Measurements from ENCODE around the gene PGLYRP4.

The PGLYRP4 gene

DNA sequence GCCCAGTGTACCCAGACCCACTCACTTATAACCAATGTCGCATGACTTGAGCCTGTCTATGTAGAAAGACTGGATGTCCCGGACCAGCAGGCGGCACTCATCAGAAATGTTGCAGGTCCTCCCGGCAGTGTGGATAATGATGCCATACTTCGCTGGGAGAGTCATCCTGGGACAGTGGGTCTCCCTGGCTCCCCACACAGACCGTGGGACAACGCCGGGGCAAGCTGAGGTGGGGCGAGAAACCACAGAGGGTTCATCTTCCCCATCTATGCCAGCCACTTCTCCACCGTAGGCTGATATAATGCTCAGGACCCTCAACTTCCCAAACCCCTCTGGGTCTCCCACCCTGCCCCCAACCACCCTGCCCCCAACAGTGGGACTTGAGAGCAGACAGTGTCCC is 8.3 kb downstream of the PGLYRP4 start:
- no peak for ATAC-seq
- TF ChIP-seq, protein P1, sequence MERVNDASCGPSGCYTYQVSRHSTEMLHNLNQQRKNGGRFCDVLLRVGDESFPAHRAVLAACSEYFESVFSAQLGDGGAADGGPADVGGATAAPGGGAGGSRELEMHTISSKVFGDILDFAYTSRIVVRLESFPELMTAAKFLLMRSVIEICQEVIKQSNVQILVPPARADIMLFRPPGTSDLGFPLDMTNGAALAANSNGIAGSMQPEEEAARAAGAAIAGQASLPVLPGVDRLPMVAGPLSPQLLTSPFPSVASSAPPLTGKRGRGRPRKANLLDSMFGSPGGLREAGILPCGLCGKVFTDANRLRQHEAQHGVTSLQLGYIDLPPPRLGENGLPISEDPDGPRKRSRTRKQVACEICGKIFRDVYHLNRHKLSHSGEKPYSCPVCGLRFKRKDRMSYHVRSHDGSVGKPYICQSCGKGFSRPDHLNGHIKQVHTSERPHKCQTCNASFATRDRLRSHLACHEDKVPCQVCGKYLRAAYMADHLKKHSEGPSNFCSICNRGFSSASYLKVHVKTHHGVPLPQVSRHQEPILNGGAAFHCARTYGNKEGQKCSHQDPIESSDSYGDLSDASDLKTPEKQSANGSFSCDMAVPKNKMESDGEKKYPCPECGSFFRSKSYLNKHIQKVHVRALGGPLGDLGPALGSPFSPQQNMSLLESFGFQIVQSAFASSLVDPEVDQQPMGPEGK (CRISPR knock-in tag; IDR thresholded peaks at IDR 0.05; ENCODE audit: borderline replicate concordance), result no peak
- TF ChIP-seq GLIS3 (CRISPR knock-in tag; IDR thresholded peaks at IDR 0.05) (no peak), ARNTL (CRISPR knock-in tag; IDR thresholded peaks at IDR 0.05; ENCODE audit: borderline replicate concordance, low read depth) (no peak), TCF4 (CRISPR knock-in tag; IDR thresholded peaks at IDR 0.05; ENCODE audit: borderline replicate concordance) (no peak), RARB (CRISPR knock-in tag; IDR thresholded peaks at IDR 0.05) (no peak)

DNA sequence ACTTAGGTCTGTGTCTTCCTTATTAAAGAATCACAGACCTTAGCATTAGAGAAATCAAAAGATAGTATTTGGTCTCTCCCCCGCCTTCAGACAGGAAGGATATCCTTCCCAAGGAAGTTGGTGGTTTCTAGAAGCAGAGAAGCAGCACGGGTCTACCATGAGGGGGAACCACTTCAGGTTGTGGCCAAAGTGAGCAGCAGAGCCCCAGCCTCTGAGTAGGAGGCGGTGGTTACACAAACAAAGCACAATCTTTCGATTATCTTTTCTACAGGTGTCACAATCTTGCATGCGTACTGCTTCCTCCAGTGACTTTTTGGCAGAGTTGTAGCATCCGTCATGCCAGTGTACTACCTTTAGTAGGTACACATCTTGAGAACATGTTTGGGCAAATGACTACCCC is 8.8 kb downstream of the PGLYRP4 start:
- ATAC-seq, result no peak
- TF ChIP-seq ZNF70 (CRISPR knock-in tag; IDR thresholded peaks at IDR 0.05) (no peak), ZNF565 (CRISPR knock-in tag; conservative IDR thresholded peaks at IDR 0.05; ENCODE audit: low read depth) (no peak), ZFP3 (CRISPR knock-in tag; IDR thresholded peaks at IDR 0.05) (no peak), GLIS3 (CRISPR knock-in tag; IDR thresholded peaks at IDR 0.05) (no peak), OSR1 (CRISPR knock-in tag; IDR thresholded peaks at IDR 0.05) (no peak), ZNF8 (CRISPR knock-in tag; IDR thresholded peaks at IDR 0.05) (no peak), ZFP30 (CRISPR knock-in tag; IDR thresholded peaks at IDR 0.05) (no peak), ARNTL (CRISPR knock-in tag; IDR thresholded peaks at IDR 0.05; ENCODE audit: borderline replicate concordance, low read depth) (no peak), BACH2 (CRISPR knock-in tag; IDR thresholded peaks at IDR 0.05; ENCODE audit: borderline replicate concordance) (no peak), ZC3H10 (CRISPR knock-in tag; IDR thresholded peaks at IDR 0.05) (no peak), TCF4 (CRISPR knock-in tag; IDR thresholded peaks at IDR 0.05; ENCODE audit: borderline replicate concordance) (no peak), RARB (CRISPR knock-in tag; IDR thresholded peaks at IDR 0.05) (no peak), TOX (CRISPR knock-in tag; IDR thresholded peaks at IDR 0.05; ENCODE audit: borderline replicate concordance) (no peak), PPARA (CRISPR knock-in tag; IDR thresholded peaks at IDR 0.05; ENCODE audit: borderline replicate concordance) (no peak)
- TF ChIP-seq, protein P1 (CRISPR knock-in tag; IDR thresholded peaks at IDR 0.05; ENCODE audit: borderline replicate concordance), result no peak
- TF ChIP-seq, protein P2, sequence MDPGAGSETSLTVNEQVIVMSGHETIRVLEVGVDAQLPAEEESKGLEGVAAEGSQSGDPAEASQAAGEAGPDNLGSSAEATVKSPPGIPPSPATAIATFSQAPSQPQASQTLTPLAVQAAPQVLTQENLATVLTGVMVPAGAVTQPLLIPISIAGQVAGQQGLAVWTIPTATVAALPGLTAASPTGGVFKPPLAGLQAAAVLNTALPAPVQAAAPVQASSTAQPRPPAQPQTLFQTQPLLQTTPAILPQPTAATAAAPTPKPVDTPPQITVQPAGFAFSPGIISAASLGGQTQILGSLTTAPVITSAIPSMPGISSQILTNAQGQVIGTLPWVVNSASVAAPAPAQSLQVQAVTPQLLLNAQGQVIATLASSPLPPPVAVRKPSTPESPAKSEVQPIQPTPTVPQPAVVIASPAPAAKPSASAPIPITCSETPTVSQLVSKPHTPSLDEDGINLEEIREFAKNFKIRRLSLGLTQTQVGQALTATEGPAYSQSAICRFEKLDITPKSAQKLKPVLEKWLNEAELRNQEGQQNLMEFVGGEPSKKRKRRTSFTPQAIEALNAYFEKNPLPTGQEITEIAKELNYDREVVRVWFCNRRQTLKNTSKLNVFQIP (CRISPR knock-in tag; IDR thresholded peaks at IDR 0.05; ENCODE audit: borderline replicate concordance, low read depth), result no peak
- TF ChIP-seq, protein P3, sequence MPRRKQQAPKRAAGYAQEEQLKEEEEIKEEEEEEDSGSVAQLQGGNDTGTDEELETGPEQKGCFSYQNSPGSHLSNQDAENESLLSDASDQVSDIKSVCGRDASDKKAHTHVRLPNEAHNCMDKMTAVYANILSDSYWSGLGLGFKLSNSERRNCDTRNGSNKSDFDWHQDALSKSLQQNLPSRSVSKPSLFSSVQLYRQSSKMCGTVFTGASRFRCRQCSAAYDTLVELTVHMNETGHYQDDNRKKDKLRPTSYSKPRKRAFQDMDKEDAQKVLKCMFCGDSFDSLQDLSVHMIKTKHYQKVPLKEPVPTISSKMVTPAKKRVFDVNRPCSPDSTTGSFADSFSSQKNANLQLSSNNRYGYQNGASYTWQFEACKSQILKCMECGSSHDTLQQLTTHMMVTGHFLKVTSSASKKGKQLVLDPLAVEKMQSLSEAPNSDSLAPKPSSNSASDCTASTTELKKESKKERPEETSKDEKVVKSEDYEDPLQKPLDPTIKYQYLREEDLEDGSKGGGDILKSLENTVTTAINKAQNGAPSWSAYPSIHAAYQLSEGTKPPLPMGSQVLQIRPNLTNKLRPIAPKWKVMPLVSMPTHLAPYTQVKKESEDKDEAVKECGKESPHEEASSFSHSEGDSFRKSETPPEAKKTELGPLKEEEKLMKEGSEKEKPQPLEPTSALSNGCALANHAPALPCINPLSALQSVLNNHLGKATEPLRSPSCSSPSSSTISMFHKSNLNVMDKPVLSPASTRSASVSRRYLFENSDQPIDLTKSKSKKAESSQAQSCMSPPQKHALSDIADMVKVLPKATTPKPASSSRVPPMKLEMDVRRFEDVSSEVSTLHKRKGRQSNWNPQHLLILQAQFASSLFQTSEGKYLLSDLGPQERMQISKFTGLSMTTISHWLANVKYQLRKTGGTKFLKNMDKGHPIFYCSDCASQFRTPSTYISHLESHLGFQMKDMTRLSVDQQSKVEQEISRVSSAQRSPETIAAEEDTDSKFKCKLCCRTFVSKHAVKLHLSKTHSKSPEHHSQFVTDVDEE (CRISPR knock-in tag; IDR thresholded peaks at IDR 0.05), result no peak
- TF ChIP-seq, protein P4, sequence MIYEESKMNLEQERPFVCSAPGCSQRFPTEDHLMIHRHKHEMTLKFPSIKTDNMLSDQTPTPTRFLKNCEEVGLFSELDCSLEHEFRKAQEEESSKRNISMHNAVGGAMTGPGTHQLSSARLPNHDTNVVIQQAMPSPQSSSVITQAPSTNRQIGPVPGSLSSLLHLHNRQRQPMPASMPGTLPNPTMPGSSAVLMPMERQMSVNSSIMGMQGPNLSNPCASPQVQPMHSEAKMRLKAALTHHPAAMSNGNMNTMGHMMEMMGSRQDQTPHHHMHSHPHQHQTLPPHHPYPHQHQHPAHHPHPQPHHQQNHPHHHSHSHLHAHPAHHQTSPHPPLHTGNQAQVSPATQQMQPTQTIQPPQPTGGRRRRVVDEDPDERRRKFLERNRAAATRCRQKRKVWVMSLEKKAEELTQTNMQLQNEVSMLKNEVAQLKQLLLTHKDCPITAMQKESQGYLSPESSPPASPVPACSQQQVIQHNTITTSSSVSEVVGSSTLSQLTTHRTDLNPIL (CRISPR knock-in tag; IDR thresholded peaks at IDR 0.05; ENCODE audit: low read depth), result no peak

DNA sequence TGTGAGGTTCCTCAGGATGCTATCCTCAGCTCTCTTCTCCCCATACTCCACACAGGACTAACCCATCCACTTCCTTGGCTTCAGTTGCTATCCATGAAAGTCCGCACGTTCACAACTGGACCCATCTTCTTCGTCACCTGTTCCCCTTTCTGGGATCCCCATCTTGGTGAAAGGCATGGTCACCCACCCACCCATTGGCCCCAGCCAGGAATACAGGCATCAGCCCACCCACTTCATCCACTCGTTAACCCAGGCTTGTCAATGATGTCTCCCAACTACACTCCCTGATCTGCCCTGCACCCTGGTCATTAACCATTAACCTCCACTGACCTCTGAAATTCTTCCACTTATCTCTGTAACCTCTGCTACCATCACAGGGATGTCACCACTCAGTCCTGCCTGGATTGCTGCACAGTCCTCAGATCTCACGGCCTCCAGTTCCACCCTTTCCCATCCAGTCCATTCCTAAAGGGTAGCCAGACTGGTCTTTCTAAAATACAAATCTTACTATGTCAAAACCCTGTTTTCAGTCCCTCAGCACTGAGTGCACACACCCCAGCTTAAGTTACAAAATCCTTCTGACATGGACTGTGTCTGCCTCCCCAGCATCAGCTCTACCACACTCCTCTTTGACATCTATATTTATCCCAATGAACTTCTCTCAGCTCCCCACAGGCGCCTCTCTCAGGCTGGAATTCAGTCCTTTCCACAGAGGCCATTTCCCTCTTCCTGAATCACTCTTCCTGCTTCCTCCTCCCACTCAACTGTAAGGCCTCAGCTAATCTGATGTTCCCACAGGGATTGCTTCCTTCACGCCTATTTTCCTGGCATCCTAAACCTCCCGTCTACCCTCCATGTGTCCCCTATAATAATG is 10.4 kb downstream of the PGLYRP4 start:
- ATAC-seq, result no peak
- TF ChIP-seq SNAI2 (CRISPR knock-in tag; IDR thresholded peaks at IDR 0.05) (no peak), ISL1 (CRISPR knock-in tag; IDR thresholded peaks at IDR 0.05) (no peak)

Data from SK-N-SH treated with all-trans-retinoic acid at 6 μM for 48 hours (cell line).